ENCODE data around the gene APOC3. TPM values are rescaled to one million over a fixed set of nuclear protein-coding genes. Genes with fewer than 3 reads are reported as not detected.
"Not testable (repeated sequence)": the region's sequence is repeated elsewhere in the genome, so short reads cannot be mapped to it uniquely, and the experiment has no call there.

The APOC3 gene
- total RNA-seq, 2 donors from 2014 or later, result 5.7 TPM; not detected in 1

DNA sequence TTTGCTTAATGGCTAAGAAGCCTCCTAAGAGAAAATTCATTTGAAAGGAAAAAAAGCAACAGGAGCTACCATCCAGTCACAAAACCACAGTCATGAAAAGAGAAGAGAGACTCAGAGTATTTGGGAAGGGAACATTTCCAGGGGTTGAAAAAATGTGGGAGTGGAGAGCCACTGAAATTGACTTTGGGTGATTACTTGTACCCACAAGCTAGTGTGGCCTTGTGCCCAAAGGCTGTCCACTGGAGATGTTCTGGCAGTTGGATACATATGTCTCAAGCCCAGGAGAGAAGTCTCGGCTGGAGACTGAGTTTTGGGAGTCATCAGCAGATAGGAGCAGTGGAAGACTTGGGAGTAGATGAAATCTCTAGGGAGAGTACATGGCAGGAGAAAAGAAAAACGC, 34.9 kb upstream of the APOC3 start:
- no peak overlapping the region for H3K9ac ChIP-seq (ENCODE audit: low read depth in 2 of 2, low read length in 2 of 2)
- no peaks in the 10 kb centered on the region for H3K4me1 ChIP-seq
- H3K4me3 ChIP-seq, result no peak overlapping the region
- TF ChIP-seq, protein P1, sequence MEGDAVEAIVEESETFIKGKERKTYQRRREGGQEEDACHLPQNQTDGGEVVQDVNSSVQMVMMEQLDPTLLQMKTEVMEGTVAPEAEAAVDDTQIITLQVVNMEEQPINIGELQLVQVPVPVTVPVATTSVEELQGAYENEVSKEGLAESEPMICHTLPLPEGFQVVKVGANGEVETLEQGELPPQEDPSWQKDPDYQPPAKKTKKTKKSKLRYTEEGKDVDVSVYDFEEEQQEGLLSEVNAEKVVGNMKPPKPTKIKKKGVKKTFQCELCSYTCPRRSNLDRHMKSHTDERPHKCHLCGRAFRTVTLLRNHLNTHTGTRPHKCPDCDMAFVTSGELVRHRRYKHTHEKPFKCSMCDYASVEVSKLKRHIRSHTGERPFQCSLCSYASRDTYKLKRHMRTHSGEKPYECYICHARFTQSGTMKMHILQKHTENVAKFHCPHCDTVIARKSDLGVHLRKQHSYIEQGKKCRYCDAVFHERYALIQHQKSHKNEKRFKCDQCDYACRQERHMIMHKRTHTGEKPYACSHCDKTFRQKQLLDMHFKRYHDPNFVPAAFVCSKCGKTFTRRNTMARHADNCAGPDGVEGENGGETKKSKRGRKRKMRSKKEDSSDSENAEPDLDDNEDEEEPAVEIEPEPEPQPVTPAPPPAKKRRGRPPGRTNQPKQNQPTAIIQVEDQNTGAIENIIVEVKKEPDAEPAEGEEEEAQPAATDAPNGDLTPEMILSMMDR (IDR thresholded peaks at IDR 0.05), result no peak
- H3K9me3 ChIP-seq, result no peaks in the 10 kb centered on the region
- H3K36me3 ChIP-seq, result no peaks in the 10 kb centered on the region
- DNase-seq, result no peak
- H3K27me3 ChIP-seq, result no peaks in the 10 kb centered on the region
- H3K27ac ChIP-seq, result no peak overlapping the region
- intact Hi-C loops (cut with DNase I), result loop anchor here (5.0 kb wide), 2 partner anchors 42 to 432 kb away; partner anchors contain the start of gene APOA1

DNA sequence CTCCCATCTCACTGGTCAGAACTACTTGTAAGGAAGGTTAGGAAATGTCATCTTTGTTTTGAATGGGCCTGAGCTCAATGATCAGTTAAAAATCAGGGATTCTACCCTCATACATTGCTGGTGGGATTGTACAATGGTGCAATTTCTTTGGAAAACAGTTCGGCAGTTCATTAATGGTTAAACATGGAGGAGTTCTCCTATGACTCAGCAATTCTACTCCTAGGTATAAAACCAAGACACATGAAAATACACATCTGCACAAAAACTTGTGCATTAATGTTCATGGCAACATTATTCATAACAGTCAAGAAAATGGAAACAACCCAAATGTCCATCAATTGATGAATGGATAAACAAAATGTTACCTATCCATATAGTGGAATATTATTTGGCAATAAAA, 33.2 kb upstream of the APOC3 start:
- Histone ChIP-seq H3K9ac (ENCODE audit: low read depth in 2 of 2, low read length in 2 of 2) (no peak overlapping the region), H3K27me3 (no peaks in the 10 kb centered on the region), H3K9me3 (no peaks in the 10 kb centered on the region), H3K36me3 (no peaks in the 10 kb centered on the region), H3K27ac (no peak overlapping the region), H3K4me1 (no peaks in the 10 kb centered on the region), H3K4me3 (no peak overlapping the region)
- TF ChIP-seq, protein P1 (IDR thresholded peaks at IDR 0.05), result no peak
- intact Hi-C loops (cut with DNase I), result no loop called here
- DNase-seq, result no peak

DNA sequence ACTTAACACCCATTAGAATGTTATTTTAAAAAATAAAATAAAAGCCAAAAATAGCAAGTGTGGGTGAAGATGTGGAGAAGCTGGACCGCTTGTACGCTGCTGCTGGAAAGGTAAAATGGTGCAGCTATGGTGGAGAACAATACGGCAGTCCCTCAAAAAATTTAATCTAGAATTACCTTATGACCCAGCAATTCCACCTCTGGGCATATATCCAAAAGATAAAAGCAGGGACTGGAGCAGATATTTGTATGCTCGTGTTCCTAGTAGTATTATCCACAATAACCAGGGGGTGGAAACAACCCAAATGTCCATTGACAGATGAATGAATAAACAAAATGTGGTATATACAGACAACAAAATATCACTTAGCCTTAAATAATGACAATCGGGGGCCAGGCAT, 31.9 kb upstream of the APOC3 start:
- TF ChIP-seq, protein P1 (IDR thresholded peaks at IDR 0.05), result no peak
- no peak overlapping the region for H3K27ac ChIP-seq
- H3K9ac ChIP-seq (ENCODE audit: low read depth in 2 of 2, low read length in 2 of 2), result no peak overlapping the region
- no peaks in the 10 kb centered on the region for H3K27me3 ChIP-seq
- no peak overlapping the region for H3K4me3 ChIP-seq
- DNase-seq, result no peak
- intact Hi-C loops (cut with DNase I), result no loop called here
- no peaks in the 10 kb centered on the region for H3K9me3 ChIP-seq
- no peaks in the 10 kb centered on the region for H3K36me3 ChIP-seq
- H3K4me1 ChIP-seq, result no peaks in the 10 kb centered on the region

DNA sequence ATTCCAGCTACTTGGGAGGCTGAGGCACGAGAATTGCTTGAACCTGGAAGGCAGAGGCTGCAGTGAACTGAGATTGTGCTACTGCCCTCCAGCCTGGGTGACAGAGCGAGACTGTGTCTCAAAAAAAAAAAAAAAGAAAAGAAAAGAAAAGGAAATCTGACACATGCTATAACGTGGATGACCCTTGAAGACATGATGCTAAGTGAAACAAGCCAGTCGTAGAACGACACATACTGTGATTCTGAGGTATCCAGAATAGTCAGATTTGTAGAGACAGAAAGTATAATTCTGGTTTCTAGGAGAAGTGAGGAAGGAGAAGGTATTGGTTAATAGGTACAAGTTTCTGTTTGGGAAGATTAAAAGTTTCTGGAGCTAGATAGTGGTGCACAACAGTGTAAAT, 31.3 kb upstream of the APOC3 start:
- no peaks in the 10 kb centered on the region for H3K9me3 ChIP-seq
- H3K4me3 ChIP-seq, result no peak overlapping the region
- no peak overlapping the region for H3K9ac ChIP-seq (ENCODE audit: low read depth in 2 of 2, low read length in 2 of 2)
- TF ChIP-seq, protein P1 (IDR thresholded peaks at IDR 0.05), result no peak
- no peaks in the 10 kb centered on the region for H3K36me3 ChIP-seq
- no peaks in the 10 kb centered on the region for H3K4me1 ChIP-seq
- H3K27ac ChIP-seq, result no peak overlapping the region
- intact Hi-C loops (cut with DNase I), result no loop called here
- DNase-seq, result no peak
- no peaks in the 10 kb centered on the region for H3K27me3 ChIP-seq

DNA sequence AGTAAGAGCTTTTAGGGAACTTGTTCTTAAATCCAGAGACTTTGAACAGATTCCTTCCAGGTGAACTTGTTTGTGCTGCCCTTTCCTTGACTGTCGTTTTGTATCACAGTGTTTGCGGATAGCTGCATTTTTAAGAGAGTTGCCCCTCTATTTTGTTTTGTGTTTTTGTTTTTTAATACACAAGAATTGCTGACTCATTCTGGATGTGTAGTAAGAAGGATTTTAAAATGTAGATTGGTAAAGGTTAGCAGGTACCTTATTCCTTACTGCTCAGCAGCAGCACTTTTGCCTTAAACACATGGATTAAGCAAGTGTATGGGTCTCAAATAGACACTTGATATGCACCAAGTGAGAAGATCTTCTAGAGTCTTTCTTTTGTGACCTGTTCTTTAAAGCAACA, 29.1 kb upstream of the APOC3 start:
- intact Hi-C loops (cut with DNase I), result no loop called here
- TF ChIP-seq, protein P1 (IDR thresholded peaks at IDR 0.05), result no peak

DNA sequence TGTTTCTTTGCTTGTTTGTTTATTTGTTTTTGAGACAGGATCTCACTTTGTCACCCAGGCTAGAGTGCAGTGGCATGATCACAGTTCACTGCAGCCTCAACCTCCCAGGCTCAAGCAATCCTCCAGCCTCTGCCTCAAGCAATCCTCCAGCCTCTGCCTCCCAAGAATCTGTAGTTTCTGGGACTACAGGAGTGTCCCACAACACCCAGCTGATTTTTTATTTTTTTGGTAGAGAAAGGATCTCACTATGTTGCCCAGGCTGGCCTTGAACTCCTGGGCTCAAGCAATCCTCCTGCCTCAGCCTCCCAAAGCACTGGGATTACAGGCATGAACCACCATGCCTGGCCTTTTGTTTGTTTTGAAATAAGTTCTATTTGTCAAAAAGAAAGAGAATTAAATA, 28.0 kb upstream of the APOC3 start:
- H3K27ac ChIP-seq; H3K9ac ChIP-seq (ENCODE audit: low read depth in 2 of 2, low read length in 2 of 2); H3K9me3 ChIP-seq; intact Hi-C loops (cut with DNase I); H3K4me3 ChIP-seq; DNase-seq; H3K36me3 ChIP-seq; H3K4me1 ChIP-seq; H3K27me3 ChIP-seq: not testable (repeated sequence)

More for the DNA sequence above, 29.1 kb upstream of the APOC3 start:
- no peak overlapping the region for H3K27ac ChIP-seq
- H3K4me3 ChIP-seq, result no peak overlapping the region
- H3K4me1 ChIP-seq, result no peaks in the 10 kb centered on the region
- H3K9me3 ChIP-seq, result no peaks in the 10 kb centered on the region
- H3K27me3 ChIP-seq, result no peaks in the 10 kb centered on the region
- no peak overlapping the region for H3K9ac ChIP-seq (ENCODE audit: low read depth in 2 of 2, low read length in 2 of 2)
- DNase-seq, result no peak
- H3K36me3 ChIP-seq, result no peaks in the 10 kb centered on the region

Data from colonic mucosa (tissue), 4 donors.